ENCODE results near the gene SMTNL2. TPM values are rescaled to one million over a fixed set of nuclear protein-coding genes. Genes with fewer than 3 reads are reported as not detected.
"Not testable (repeated sequence)": the region's sequence is repeated elsewhere in the genome, so short reads cannot be mapped to it uniquely, and the experiment has no call there.

Gene SMTNL2
- total RNA-seq, 4 donors from 2014 or later: 5.7 to 12.0 (median 6.8) TPM; not detected in 1

DNA sequence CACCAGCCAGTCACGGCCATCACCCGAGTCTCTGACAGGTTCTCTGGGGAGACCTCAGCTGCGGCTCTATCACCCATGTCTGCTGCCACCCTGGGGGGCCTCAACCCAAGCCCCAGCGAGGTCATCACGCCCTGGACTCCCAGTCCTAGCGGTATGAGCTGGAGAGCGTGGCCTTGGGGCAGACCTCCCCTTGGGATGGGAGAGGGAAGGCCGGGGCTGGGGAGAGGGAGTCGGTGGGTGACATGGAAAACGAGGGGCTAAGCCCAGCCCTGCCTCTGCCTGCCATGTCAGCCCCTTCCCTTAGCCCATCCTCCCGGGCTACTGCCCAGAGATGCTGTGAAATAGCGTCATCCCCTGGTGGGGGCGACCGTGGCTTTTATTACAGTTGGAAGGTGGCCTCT lies 8.7 kb downstream of the SMTNL2 start:
- H3K4me3 ChIP-seq: no peak overlapping the region
- H3K9me3 ChIP-seq: no peaks in the 10 kb centered on the region
- no peak overlapping the region for H3K27ac ChIP-seq
- intact Hi-C loops (cut with DNase I; ENCODE audit: low total_unique reads): no loop called here
- TF ChIP-seq POLR2A (IDR thresholded peaks at IDR 0.05): no peak
- TF ChIP-seq, protein P1, sequence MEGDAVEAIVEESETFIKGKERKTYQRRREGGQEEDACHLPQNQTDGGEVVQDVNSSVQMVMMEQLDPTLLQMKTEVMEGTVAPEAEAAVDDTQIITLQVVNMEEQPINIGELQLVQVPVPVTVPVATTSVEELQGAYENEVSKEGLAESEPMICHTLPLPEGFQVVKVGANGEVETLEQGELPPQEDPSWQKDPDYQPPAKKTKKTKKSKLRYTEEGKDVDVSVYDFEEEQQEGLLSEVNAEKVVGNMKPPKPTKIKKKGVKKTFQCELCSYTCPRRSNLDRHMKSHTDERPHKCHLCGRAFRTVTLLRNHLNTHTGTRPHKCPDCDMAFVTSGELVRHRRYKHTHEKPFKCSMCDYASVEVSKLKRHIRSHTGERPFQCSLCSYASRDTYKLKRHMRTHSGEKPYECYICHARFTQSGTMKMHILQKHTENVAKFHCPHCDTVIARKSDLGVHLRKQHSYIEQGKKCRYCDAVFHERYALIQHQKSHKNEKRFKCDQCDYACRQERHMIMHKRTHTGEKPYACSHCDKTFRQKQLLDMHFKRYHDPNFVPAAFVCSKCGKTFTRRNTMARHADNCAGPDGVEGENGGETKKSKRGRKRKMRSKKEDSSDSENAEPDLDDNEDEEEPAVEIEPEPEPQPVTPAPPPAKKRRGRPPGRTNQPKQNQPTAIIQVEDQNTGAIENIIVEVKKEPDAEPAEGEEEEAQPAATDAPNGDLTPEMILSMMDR (IDR thresholded peaks at IDR 0.05): no peak
- no peaks in the 10 kb centered on the region for H3K36me3 ChIP-seq
- H3K4me1 ChIP-seq: no peaks in the 10 kb centered on the region
- no peaks in the 10 kb centered on the region for H3K27me3 ChIP-seq
- DNase-seq: no peak

DNA sequence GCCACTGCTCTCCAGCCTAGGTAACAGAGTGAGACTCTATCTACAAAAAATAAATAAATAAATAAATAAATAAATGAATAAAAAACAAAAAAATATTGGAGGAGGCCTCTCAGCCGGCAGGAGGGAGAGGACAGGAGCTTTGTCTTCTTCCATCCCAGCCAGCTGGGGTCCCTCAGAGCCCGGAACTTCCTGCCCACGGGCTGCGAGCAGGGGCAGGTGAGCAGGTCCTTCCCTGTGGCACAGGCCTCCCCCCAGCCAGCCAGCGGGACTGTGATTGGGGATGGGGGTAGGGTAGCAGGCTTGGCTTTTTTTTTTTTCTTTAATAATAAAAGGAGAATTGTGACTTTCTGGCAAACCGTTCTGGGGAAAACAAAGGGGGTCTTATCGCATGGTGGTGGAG lies 10.1 kb downstream of the SMTNL2 start:
- H3K27me3 ChIP-seq: no peaks in the 10 kb centered on the region
- H3K36me3 ChIP-seq: no peaks in the 10 kb centered on the region
- no peak for DNase-seq
- intact Hi-C loops (cut with DNase I; ENCODE audit: low total_unique reads): no loop called here
- H3K4me3 ChIP-seq: no peak overlapping the region
- H3K4me1 ChIP-seq: peaks cover 0 to 8% of the 10 kb centered on the region in 2 donors
- TF ChIP-seq, protein P1 (IDR thresholded peaks at IDR 0.05): no peak
- no peak for TF ChIP-seq POLR2A (IDR thresholded peaks at IDR 0.05)
- H3K9me3 ChIP-seq: no peaks in the 10 kb centered on the region
- no peak overlapping the region for H3K27ac ChIP-seq

DNA sequence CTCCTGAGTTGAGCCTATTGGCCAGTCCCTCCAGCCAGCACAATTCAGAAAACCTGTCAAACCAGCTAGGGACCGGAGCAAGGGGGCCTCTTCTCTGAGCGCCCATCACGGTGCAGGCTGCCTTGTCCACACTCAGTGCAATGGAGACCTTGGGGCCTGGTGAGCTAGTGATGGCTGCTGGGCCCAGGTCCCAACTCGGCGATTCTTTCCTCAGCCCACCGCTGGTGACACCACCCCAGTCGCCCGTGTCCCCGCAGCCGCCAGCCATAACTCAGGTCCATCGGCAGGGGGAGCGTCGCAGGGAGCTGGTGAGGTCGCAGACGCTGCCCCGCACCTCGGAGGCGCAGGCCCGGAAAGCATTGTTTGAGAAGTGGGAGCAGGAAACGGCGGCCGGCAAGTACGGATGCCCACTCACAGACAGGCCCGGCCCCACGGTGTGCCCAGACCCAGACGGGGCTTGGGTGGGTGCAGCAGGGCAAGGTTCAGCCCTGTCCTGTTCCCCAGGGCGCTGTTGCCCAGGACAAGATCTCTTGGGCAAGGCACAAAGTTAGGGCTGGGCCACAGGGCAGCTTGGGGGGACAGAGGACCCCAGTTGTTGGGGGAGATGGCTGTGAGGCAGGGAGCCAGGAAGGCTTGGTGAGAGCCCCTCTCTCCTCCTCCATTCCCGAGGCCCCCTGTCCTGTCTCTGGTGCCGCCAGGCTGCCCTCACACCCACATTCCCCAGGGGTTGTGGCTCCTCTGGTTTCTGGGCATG lies 10.8 kb downstream of the SMTNL2 start:
- Histone ChIP-seq H3K27ac (no peak overlapping the region), H3K27me3 (no peaks in the 10 kb centered on the region), H3K36me3 (no peaks in the 10 kb centered on the region), H3K9me3 (no peaks in the 10 kb centered on the region), H3K4me1 (peaks cover 0 to 14% of the 10 kb centered on the region in 2 donors), H3K4me3 (no peak overlapping the region)
- no peak for DNase-seq
- intact Hi-C loops (cut with DNase I; ENCODE audit: low total_unique reads): no loop called here
- TF ChIP-seq, protein P1 (IDR thresholded peaks at IDR 0.05): no peak
- TF ChIP-seq POLR2A (IDR thresholded peaks at IDR 0.05): no peak

DNA sequence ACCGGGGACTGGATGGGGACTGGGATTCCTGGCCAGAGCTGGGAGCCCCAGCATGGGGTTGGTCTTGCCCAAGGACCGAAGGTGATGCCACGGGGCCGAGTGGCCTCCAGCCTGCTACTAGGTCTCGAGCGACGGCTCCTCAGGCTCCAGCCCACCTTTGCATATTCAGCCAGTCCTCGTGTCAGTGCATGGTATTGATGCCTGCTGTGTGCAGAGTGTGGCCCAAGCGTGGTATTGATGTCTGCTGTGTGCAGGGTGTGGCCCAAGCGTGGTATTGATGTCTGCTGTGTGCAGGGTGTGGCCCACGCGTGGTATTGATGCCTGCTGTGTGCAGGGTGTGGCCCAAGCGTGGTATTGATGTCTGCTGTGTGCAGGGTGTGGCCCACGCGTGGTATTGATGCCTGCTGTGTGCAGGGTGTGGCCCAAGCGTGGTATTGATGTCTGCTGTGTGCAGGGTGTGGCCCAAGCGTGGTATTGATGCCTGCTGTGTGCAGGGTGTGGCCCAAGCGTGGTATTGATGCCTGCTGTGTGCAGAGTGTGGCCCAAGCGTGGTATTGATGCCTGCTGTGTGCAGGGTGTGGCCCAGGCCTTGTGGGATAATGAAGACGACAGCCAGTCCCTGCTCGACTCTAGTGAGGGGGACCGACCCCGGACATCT lies 11.5 kb downstream of the SMTNL2 start:
- H3K36me3 ChIP-seq; H3K4me3 ChIP-seq; H3K27ac ChIP-seq; intact Hi-C loops (cut with DNase I; ENCODE audit: low total_unique reads); H3K27me3 ChIP-seq; H3K9me3 ChIP-seq; DNase-seq: not testable (repeated sequence)
- peaks cover 0 to 16% of the 10 kb centered on the region in 2 donors for H3K4me1 ChIP-seq

DNA sequence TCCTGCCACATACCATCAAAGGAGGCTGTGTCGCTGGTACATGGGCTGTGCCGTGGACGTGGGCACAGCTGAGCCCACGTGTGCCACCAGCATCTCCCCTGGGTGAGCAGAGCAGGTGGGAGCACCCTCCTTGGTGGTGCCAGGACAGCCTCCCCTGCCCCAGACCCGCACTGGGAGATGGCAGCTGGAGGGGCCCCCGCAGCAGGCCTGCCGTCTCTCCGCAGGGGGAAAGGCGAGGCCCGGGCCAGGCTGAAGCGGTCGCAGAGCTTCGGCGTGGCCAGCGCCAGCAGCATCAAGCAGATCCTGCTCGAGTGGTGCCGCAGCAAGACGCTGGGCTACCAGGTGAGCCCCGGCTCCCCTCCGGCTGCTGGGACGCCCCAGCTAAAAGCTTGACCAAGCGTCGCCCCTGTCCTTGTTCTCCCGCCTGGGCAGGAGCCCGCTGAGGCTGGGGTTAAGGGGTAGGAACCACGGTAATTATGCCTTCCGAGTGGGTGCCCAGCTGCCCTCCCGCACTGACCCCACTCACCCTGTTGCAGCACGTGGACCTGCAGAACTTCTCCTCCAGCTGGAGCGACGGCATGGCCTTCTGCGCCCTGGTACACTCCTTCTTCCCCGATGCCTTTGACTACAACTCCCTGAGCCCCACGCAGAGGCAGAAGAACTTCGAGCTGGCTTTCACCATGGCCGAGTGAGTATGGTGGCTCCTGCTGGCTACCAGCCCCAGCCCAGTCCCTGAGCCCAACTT lies 12.5 kb downstream of the SMTNL2 start:
- TF ChIP-seq, protein P1 (IDR thresholded peaks at IDR 0.05): no peak
- TF ChIP-seq POLR2A (IDR thresholded peaks at IDR 0.05): no peak
- H3K27ac ChIP-seq: no peak overlapping the region
- H3K9me3 ChIP-seq: no peaks in the 10 kb centered on the region
- intact Hi-C loops (cut with DNase I; ENCODE audit: low total_unique reads): no loop called here
- no peak for DNase-seq
- H3K36me3 ChIP-seq: no peaks in the 10 kb centered on the region
- no peak overlapping the region for H3K4me3 ChIP-seq
- H3K4me1 ChIP-seq: peaks cover 0 to 16% of the 10 kb centered on the region in 2 donors
- no peaks in the 10 kb centered on the region for H3K27me3 ChIP-seq
